ENCODE results near the gene KNL1. TPM values are rescaled to one million over a fixed set of nuclear protein-coding genes. Genes with fewer than 3 reads are reported as not detected.
"Not testable (repeated sequence)": the region's sequence is repeated elsewhere in the genome, so short reads cannot be mapped to it uniquely, and the experiment has no call there.

The KNL1 gene
- total and polyA plus RNA-seq, 2 of the 8 experiments (the other 6 are each of a cell fraction or from before 2014, with no cell fraction given) = 4.4 to 22.5 TPM

GRCh38 chr15:40581796-40582195, 12.3 kb upstream of the KNL1 start:
- H2BK20ac ChIP-seq (ENCODE audit: low read length); H3K36me3 ChIP-seq (ENCODE audit: control insufficient read depth in 2 of 4, insufficient read depth in 4 of 4, low read length in 3 of 4); H3K4ac ChIP-seq (replicated peaks; ENCODE audit: insufficient read length, low read depth, low read length); H3K4me3 ChIP-seq (ENCODE audit: extremely low read depth in 1 of 4, insufficient read depth in 2 of 4, low read depth in 3 of 4, low read length in 4 of 4); DNase-seq (ENCODE audit: low read depth in 1 of 2, low spot score in 2 of 2); H3K4me1 ChIP-seq (replicated peaks in 1 of 4; ENCODE audit: control insufficient read depth in 3 of 4, insufficient read depth in 4 of 4, low read length in 3 of 4); H4K8ac ChIP-seq (ENCODE audit: extremely low read depth, insufficient read depth, low read length); H2AK5ac ChIP-seq (ENCODE audit: low read depth, low read length); H2BK5ac ChIP-seq (ENCODE audit: low read depth, low read length); H3K79me1 ChIP-seq (ENCODE audit: low read depth, low read length); H3K14ac ChIP-seq (ENCODE audit: insufficient read length); H3K23me2 ChIP-seq (ENCODE audit: low read depth, low read length); H4K5ac ChIP-seq (ENCODE audit: insufficient read length, low read depth, low read length); H4K91ac ChIP-seq (replicated peaks; ENCODE audit: insufficient read length, low read length); H2BK12ac ChIP-seq (ENCODE audit: low read depth, low read length); H3K79me2 ChIP-seq (ENCODE audit: control insufficient read depth in 1 of 2, insufficient read depth in 2 of 2, low read length in 2 of 2); H3K9me3 ChIP-seq (ENCODE audit: insufficient read depth in 2 of 2, low read depth in 1 of 2, low read length in 1 of 2); H2BK15ac ChIP-seq (ENCODE audit: low read length); H4K20me1 ChIP-seq (replicated peaks in 1 of 2; ENCODE audit: control insufficient read depth in 1 of 2, insufficient read depth in 2 of 2, low read length in 2 of 2); H3K27me3 ChIP-seq (replicated peaks in 1 of 4; ENCODE audit: control insufficient read depth in 3 of 4, extremely low read depth in 1 of 4, insufficient read depth in 3 of 4, low read length in 3 of 4); H3K9ac ChIP-seq (replicated peaks in 1 of 4; ENCODE audit: extremely low read depth in 1 of 4, low read depth in 3 of 4, low read length in 3 of 4); H3K27ac ChIP-seq (ENCODE audit: low read depth, low read length); H3K18ac ChIP-seq (ENCODE audit: extremely low read depth, low read length); H3K23ac ChIP-seq (ENCODE audit: insufficient read length); FAIRE-seq; H3K4me2 ChIP-seq (ENCODE audit: insufficient read depth in 1 of 2, low read depth in 2 of 2, low read length in 2 of 2); H2BK120ac ChIP-seq (replicated peaks; ENCODE audit: low read depth, low read length); H2AFZ ChIP-seq (ENCODE audit: low read length); H3K56ac ChIP-seq (replicated peaks; ENCODE audit: insufficient read length, low read depth, low read length): not testable (repeated sequence)
- ChIA-PET CTCF (ENCODE audit: partially characterized antibody) (interaction anchor here (1.4 to 2.7 kb wide), 2 partner anchors 9 to 17 kb away, joined by 5 to 13 read pairs; partner anchors contain the start of gene CCDC32), POLR2A (ENCODE audit: partially characterized antibody) (interaction anchor here (0.8 kb wide), 1 partner anchor 12 kb away, joined by 3 read pairs; no protein-coding TSS in a partner anchor)
- 66% methylated on average over 2 of the region's 2 CpGs; no CpG with 5 or more reads in 1 of the 2 experiments for WGBS, 2 experiments (ENCODE audit: extremely low coverage in 1 of 2, insufficient coverage in 1 of 2, insufficient read length in 1 of 2, insufficient replicate concordance in 2 of 2, low coverage in 1 of 2, low lambda C conversion rate in 2 of 2, missing lambda C conversion rate in 1 of 2)
- TF ChIP-seq SP1 (IDR thresholded peaks at IDR 0.05; ENCODE audit: low read depth, low read length) = 0 out of 2 replicates have a peak, but pooled peaks have one; percentile 48

All from H1 (cell line).